Karpas-422 (cell line): ENCODE data around the gene ADK. TPM values are rescaled to one million over a fixed set of nuclear protein-coding genes. Genes with fewer than 3 reads are reported as not detected.
"Not testable (repeated sequence)": the region's sequence is repeated elsewhere in the genome, so short reads cannot be mapped to it uniquely, and the experiment has no call there.

Experiments
- DNase-seq: peaks from one replicate; pipeline ENCODE4 v3.0.0-alpha.2; 2015
- H2AFZ ChIP-seq: fragments of 200-600 bp; sonication (generic); 2 replicates; pipeline ENCODE4 v1.6.1; 2014; ENCODE audit warnings: antibody characterized with exemption, low read length, mixed read lengths
- H3K27ac ChIP-seq: fragments of 200-600 bp; sonication (generic); 2 replicates; pipeline ENCODE4 v1.5.1; 2014; ENCODE audit warnings: mild to moderate bottlenecking, low read length, moderate library complexity
- H3K27me3 ChIP-seq: fragments of 200-600 bp; sonication (generic); 2 replicates; pipeline ENCODE4 v1.6.1; 2014; ENCODE audit warnings: low read length, mixed read lengths
- H3K36me3 ChIP-seq: fragments of 200-600 bp; sonication (generic); 2 replicates; pipeline ENCODE4 v1.6.1; 2014; ENCODE audit warnings: low read length, mixed read lengths; ENCODE audit not compliant: insufficient read depth
- H3K4me1 ChIP-seq: fragments of 200-600 bp; sonication (generic); 2 replicates; pipeline ENCODE4 v1.6.1; 2014; ENCODE audit warnings: mild to moderate bottlenecking, low read length, mixed read lengths
- H3K4me2 ChIP-seq: fragments of 200-600 bp; sonication (generic); 2 replicates; pipeline ENCODE4 v1.6.1; 2014; ENCODE audit warnings: low read length, low read depth, mild to moderate bottlenecking; ENCODE audit not compliant: poor library complexity, severe bottlenecking
- H3K4me3 ChIP-seq: fragments of 200-600 bp; sonication (generic); 2 replicates; pipeline ENCODE4 v1.5.1; 2014; ENCODE audit warnings: mild to moderate bottlenecking, antibody characterized with exemption, low read length, mixed read lengths
- H3K79me2 ChIP-seq: fragments of 200-600 bp; sonication (generic); 2 replicates; pipeline ENCODE4 v1.6.1; 2014; ENCODE audit warnings: mild to moderate bottlenecking, low read length, mixed read lengths
- H3K9ac ChIP-seq: fragments of 200-600 bp; sonication (generic); 2 replicates; pipeline ENCODE4 v1.6.0; 2014; ENCODE audit warnings: low read length
- H3K9me2 ChIP-seq: fragments of 200-600 bp; sonication (generic), shearing (Covaris generic); replicated peaks from 2 replicates; pipeline ENCODE4 v1.6.0; 2014; ENCODE audit warnings: mild to moderate bottlenecking, low read length, moderate library complexity; ENCODE audit not compliant: insufficient read depth
- H3K9me3 ChIP-seq: fragments of 300-700, 200-600 bp; sonication (generic); 2 replicates; pipeline ENCODE4 v1.6.1; 2014; ENCODE audit warnings: low read length, mixed read lengths
- H4K20me1 ChIP-seq: fragments of 200-600 bp; sonication (generic); 2 replicates; pipeline ENCODE4 v1.6.1; 2014; ENCODE audit warnings: mild to moderate bottlenecking, antibody characterized with exemption, low read length, low read depth; ENCODE audit not compliant: insufficient read depth
- total RNA-seq: library from RNA; depleted of rRNA; stranded (reverse); fragments of >200 nt; shearing (Covaris generic); gene quantifications from 2 replicates; pipeline ENCODE4 v1.2.3, GENCODE V29; 2014; ENCODE audit warnings: low replicate concordance

ADK gene
- total RNA-seq, 1 experiment from 2014 or later: 41.4 TPM

DNA sequence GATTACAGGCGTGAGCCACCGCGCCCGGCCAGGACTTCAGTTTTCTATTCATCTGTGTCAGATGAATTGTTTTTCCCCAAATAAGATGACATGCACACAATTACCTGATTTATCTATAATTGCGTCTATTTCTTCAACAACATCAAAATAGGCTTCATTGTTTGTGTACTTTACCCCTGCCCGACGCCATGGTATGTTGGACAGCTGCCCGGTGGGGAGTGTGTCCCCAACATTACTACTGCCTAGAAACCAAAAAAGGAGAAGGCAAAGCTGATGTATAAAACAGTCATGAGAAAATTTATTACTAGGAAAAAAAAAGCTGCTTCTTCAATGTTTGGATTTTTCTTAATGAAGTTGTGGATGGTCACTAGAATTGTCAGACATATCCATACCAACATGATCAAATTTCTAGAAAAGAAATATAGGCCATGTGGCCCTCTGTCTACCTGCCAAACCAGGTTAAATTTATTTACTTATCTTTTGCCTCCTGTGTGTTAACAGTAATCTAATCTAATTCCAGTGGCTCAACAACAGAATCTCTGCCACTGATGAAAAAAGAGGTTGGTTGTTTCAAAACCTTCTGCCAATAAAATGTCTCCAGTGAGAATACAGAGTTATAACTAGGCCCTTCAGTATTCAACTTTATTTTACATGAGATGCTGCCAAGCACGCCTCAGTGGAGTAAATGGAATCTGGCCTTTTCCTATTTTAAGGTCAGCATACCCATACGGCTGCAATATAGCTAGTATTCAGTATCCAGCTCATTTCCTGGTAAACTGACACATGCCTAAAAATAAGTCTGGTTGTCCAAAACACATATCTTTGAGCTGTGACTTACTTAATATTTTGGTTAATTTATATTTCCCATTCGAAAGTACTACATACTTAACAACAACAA is 16.8 kb upstream of the ADK start:
- no peaks in the 10 kb centered on the region for H3K4me1 ChIP-seq
- H3K27ac ChIP-seq: no peak overlapping the region
- peaks cover 55% of the 10 kb centered on the region for H3K36me3 ChIP-seq
- no peak overlapping the region for H3K9ac ChIP-seq
- no peaks in the 10 kb centered on the region for H3K27me3 ChIP-seq
- no peak overlapping the region for H2AFZ ChIP-seq
- DNase-seq: no peak
- H3K4me3 ChIP-seq: no peak overlapping the region
- no peaks in the 10 kb centered on the region for H4K20me1 ChIP-seq
- H3K9me2 ChIP-seq: no peaks in the 10 kb centered on the region
- H3K9me3 ChIP-seq: no peaks in the 10 kb centered on the region
- H3K79me2 ChIP-seq: peaks cover 3% of the 10 kb centered on the region; the same call in 1 of the 2 replicates
- H3K4me2 ChIP-seq: no peak overlapping the region

DNA sequence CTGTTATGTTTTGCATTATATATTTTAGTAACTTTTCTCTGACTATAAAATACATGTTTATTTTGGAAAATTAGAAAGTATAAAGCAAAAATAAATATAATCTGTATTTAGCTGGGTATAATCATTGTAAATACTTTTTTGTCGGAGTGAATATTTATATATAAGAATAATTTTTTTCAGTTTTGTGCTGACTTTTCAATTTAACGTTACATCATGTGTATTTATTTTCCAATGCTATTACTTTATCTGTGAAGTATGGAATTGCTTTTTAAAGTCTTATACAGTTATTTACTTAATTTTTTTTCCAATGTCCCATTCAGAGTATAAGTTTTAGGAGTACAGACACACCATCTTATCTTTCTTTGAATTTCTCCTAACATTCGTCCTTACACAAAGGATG is 15.6 kb upstream of the ADK start:
- Histone ChIP-seq H3K27ac (no peak overlapping the region), H4K20me1 (no peaks in the 10 kb centered on the region), H3K79me2 (peaks cover 10% of the 10 kb centered on the region), H2AFZ (no peak overlapping the region), H3K9ac (no peak overlapping the region), H3K4me1 (no peaks in the 10 kb centered on the region), H3K27me3 (no peaks in the 10 kb centered on the region), H3K4me3 (no peak overlapping the region), H3K9me2 (no peaks in the 10 kb centered on the region), H3K4me2 (no peak overlapping the region), H3K36me3 (peaks cover 51% of the 10 kb centered on the region), H3K9me3 (no peaks in the 10 kb centered on the region)
- no peak for DNase-seq

DNA sequence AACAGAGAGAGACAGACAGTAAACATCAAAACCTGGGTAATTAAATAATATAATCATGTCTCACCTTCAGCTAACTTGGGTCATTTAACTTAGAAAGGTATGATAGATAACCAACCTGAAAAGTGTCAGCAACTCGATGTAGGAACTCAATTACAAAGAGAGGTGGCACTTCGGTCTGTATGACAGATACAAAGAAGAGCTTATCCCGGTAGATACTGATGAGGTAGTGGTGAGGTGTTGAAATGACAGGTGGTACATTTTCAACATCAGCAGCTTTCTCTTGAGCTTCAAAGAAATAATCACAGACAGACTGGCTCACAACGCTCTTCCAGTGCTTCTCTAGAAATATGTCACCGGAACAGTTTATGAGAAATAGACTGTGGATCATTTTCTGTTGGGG is 13.0 kb upstream of the ADK start:
- Histone ChIP-seq H3K36me3 (peaks cover 55% of the 10 kb centered on the region), H3K9me2 (no peaks in the 10 kb centered on the region), H2AFZ (no peak overlapping the region), H3K9ac (no peak overlapping the region), H3K27ac (no peak overlapping the region), H3K9me3 (no peaks in the 10 kb centered on the region), H3K4me2 (no peak overlapping the region), H3K79me2 (peaks cover 34% of the 10 kb centered on the region), H3K27me3 (no peaks in the 10 kb centered on the region), H4K20me1 (no peaks in the 10 kb centered on the region), H3K4me3 (no peak overlapping the region), H3K4me1 (no peaks in the 10 kb centered on the region)
- no peak for DNase-seq

DNA sequence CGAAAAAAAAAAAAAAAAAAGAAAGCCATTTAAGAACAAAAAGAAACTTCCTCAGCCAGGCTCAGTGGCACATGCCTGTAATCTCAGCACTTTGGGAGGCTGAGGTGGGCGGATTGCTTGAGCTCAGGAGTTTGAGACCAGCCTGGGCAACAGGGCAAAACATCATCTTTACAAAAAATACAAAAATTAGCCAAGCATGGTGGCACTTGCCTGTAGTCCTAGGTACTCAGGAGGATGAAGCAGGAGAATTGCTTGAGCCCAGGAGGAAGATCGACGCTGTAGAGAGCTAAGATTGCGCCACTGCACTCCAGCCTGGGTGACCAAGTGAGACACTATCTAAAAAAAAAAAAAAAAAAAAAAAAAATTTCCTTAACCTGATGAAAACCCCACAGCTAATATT is 12.4 kb upstream of the ADK start:
- not testable (repeated sequence) for H3K9me2 ChIP-seq, H3K4me2 ChIP-seq, DNase-seq, H3K27me3 ChIP-seq, H3K27ac ChIP-seq, H3K9ac ChIP-seq, H2AFZ ChIP-seq, H3K9me3 ChIP-seq, H3K4me1 ChIP-seq, H4K20me1 ChIP-seq, H3K4me3 ChIP-seq
- H3K36me3 ChIP-seq: peaks cover 51% of the 10 kb centered on the region
- peaks cover 40% of the 10 kb centered on the region for H3K79me2 ChIP-seq

DNA sequence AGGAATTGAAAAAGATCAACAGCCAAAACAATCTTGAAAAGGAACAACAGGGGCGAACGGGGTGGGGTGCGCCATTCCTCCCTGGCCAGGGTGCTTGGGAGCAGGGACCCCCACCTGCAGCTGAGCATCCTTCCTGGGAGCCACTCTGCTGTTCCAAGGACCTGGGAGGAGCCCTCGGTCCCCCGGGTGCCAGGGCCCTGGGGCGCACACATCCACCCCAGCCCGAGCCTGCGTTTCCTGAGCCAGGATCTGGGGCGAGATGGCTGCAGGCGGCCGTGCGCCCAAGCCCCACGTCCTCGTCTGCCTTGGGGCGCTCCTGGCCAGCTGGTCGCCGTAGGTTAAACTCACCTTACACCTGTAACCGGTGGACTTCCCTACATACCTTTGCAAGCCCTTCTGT is 11.0 kb upstream of the ADK start:
- Histone ChIP-seq H3K4me1 (no peaks in the 10 kb centered on the region), H3K79me2 (peaks cover 47% of the 10 kb centered on the region), H3K4me2 (no peak overlapping the region), H3K36me3 (peaks cover 41% of the 10 kb centered on the region), H4K20me1 (no peaks in the 10 kb centered on the region), H3K27ac (no peak overlapping the region), H3K9me3 (no peaks in the 10 kb centered on the region), H3K9me2 (no peaks in the 10 kb centered on the region), H3K27me3 (no peaks in the 10 kb centered on the region), H3K9ac (no peak overlapping the region), H2AFZ (no peak overlapping the region), H3K4me3 (no peak overlapping the region)
- DNase-seq: no peak

DNA sequence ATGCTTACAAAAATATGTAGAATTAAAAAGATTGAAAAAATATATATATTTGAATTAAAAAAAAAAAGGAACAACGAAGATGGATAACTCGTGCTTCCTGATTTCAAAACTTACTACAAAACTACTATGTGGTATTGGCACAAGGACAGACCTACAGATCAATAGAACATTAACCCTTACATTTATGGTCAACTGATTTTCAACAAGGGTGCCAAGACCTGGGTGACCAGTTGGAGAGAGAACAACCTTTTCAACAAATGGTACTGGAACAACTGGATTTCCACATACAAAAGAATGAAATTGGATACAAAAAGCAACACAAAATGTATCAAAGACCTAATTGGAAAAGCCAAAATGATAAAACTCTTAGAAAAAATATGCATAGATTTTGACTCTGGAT is 10.5 kb upstream of the ADK start:
- peaks cover 53% of the 10 kb centered on the region for H3K79me2 ChIP-seq
- peaks cover 37% of the 10 kb centered on the region for H3K36me3 ChIP-seq
- no peak overlapping the region for H3K4me3 ChIP-seq
- no peaks in the 10 kb centered on the region for H3K4me1 ChIP-seq
- no peak for DNase-seq
- no peaks in the 10 kb centered on the region for H4K20me1 ChIP-seq
- H2AFZ ChIP-seq: no peak overlapping the region
- H3K4me2 ChIP-seq: no peak overlapping the region
- H3K9me3 ChIP-seq: no peaks in the 10 kb centered on the region
- no peaks in the 10 kb centered on the region for H3K9me2 ChIP-seq
- H3K27me3 ChIP-seq: no peaks in the 10 kb centered on the region
- H3K27ac ChIP-seq: no peak overlapping the region
- H3K9ac ChIP-seq: no peak overlapping the region

DNA sequence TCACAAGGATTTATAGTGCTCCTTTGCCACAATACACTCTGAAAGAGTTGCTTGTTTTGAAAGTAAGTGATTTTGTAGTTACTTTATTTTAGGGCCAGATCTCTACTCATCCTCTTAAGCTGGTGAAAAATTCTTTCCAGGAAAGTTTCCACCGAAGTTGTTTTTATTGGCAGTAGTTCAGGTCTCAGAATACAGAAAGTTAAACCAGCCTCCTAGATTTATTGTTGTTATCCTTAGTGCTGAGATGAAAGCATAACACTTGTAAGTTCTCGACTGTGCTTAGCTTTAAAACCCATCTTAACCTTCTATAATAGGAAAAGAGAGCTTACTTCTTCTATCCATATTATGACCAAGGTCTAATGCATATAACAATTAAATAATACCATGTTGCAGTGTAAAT is 5.9 kb upstream of the ADK start:
- no peak overlapping the region for H3K4me2 ChIP-seq
- H3K79me2 ChIP-seq: peaks cover 93% of the 10 kb centered on the region
- H3K27me3 ChIP-seq: no peaks in the 10 kb centered on the region
- no peaks in the 10 kb centered on the region for H3K9me2 ChIP-seq
- H2AFZ ChIP-seq: no peak overlapping the region
- no peak overlapping the region for H3K4me3 ChIP-seq
- DNase-seq: no peak
- no peak overlapping the region for H3K27ac ChIP-seq
- peaks cover 6% of the 10 kb centered on the region for H3K4me1 ChIP-seq
- H3K9ac ChIP-seq: no peak overlapping the region
- no peaks in the 10 kb centered on the region for H4K20me1 ChIP-seq
- H3K36me3 ChIP-seq: peaks cover 13% of the 10 kb centered on the region
- H3K9me3 ChIP-seq: no peaks in the 10 kb centered on the region

DNA sequence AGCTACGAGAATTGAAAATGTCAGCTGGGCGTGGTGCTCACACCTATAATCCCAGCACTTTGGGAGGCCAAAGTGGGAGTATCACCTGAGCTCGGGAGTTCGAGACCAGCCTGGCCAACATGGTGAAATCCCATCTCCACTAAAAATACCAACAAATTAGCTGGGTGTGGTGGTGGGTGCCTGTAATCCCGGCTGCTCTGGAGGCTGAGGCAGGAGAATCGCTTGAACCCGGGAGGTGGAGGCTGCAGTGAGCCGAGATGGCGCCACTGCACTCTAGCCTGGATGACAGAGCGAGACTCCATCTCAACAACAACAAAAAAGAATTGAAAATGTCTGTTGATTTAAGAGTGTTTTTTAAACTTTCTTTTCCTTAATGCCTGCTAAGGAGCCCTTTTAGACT is 4.0 kb upstream of the ADK start:
- not testable (repeated sequence) for H3K9me3 ChIP-seq, H3K9me2 ChIP-seq, DNase-seq, H2AFZ ChIP-seq, H3K4me2 ChIP-seq, H3K4me3 ChIP-seq, H3K27ac ChIP-seq, H4K20me1 ChIP-seq, H3K4me1 ChIP-seq, H3K9ac ChIP-seq, H3K27me3 ChIP-seq
- peaks cover 11% of the 10 kb centered on the region for H3K36me3 ChIP-seq
- peaks cover 89% of the 10 kb centered on the region for H3K79me2 ChIP-seq
